NCI-H2081 treated with DMSO at 0.1 percent for 48 hours (cell line): ENCODE results near the gene STARD4.

Experiments used
- DNase-seq: peaks from one replicate; lab custom pipeline; 2025; lab: John Stamatoyannopoulos, UW

Gene STARD4

DNA sequence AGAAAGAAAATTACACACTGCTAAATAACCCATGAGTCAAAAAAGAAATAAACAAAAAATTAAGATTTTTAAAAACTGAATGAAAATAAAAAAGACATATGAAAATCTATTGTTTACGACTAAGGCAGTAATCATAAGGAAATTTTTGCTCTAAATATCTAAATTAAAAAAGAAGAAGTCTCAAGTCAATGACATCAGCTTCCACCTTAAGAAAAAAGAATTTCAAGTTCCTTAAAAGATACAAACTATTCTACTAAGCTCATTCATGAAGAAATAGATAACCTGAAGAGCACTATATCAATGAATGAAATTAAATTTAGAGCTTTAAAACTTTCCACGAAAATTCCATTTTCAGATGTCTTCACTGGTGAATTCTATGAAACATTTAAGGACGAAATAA, 15.7 kb upstream of the STARD4 start:
- no peak for DNase-seq

- DNase-seq, result no peak
Measured at GRCh38 chr5:111520908-111521307, 8.6 kb upstream of the STARD4 start.

DNA sequence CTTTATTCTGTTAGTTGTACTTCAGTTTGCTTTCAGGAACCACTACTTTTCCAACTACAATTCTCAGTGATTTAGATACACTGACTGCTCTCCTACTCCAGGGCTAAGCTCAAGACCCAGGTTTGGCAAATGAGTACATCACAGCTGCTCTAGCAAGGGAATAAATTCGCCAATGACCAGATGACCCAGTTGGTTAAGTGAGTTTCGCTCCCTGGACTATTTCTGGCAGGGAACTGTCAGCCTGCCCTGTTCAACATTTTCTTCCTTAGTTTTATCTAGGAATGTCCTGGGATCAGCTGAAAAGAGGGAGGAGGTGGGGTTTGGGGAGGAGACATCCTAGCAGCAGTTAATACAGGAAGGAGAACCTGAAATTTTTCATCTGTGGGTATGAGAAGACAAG, 6.4 kb upstream of the STARD4 start:
- DNase-seq, result no peak

DNA sequence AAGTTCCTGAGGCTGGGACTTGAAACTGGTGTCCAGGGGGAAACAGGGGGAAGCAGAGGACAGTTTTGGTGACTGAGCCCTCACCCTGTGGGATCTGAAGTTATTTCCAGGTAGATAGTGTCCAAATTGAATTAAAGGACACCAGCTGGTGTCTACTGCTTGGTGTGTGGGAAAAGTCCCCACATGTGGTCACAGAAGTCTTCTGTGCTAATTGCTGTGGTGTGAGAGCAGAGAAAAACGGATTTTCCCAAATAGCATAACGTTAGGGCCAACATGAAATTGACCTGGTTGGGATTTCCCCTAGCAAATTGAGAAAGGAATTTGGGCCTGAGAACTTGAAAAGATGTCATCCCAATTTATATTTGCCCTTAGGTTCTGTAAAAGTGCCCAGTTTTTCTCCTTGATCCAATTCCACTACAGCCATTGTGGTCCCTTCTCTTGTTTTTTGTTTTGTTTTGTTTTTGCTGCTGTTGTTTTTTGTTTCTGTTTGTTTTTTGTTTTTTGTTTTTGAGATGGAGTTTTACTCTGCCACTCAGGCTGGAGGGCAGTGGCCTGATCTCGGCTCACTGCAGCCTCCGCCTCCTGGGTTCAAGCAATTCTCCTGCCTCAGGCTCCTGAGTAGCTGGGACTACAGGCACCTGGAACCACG, 5.6 kb upstream of the STARD4 start:
- no peak for DNase-seq

GRCh38 chr5:111514087-111514486, 1.8 kb upstream of the STARD4 start:
- DNase-seq, result no peak

GRCh38 chr5:111513131-111513520, 791 bp upstream of the STARD4 start:
- DNase-seq, result no peak

GRCh38 chr5:111511831-111512374, 432 bp downstream of the STARD4 start:
- DNase-seq, result no peak

- no peak for DNase-seq
Measured at GRCh38 chr5:111511174-111511830, 1.0 kb downstream of the STARD4 start.

GRCh38 chr5:111509119-111509518, 3.2 kb downstream of the STARD4 start:
- no peak for DNase-seq

- no peak for DNase-seq
Measured at GRCh38 chr5:111507276-111507675, 5.1 kb downstream of the STARD4 start.

GRCh38 chr5:111505096-111505495, 7.2 kb downstream of the STARD4 start:
- DNase-seq, result no peak

- no peak for DNase-seq
Measured at GRCh38 chr5:111502956-111503355, 9.4 kb downstream of the STARD4 start.

- no peak for DNase-seq
Measured at GRCh38 chr5:111498346-111498745, 14.0 kb downstream of the STARD4 start.

GRCh38 chr5:111495159-111495558, 17.2 kb downstream of the STARD4 start:
- DNase-seq, result no peak

DNA sequence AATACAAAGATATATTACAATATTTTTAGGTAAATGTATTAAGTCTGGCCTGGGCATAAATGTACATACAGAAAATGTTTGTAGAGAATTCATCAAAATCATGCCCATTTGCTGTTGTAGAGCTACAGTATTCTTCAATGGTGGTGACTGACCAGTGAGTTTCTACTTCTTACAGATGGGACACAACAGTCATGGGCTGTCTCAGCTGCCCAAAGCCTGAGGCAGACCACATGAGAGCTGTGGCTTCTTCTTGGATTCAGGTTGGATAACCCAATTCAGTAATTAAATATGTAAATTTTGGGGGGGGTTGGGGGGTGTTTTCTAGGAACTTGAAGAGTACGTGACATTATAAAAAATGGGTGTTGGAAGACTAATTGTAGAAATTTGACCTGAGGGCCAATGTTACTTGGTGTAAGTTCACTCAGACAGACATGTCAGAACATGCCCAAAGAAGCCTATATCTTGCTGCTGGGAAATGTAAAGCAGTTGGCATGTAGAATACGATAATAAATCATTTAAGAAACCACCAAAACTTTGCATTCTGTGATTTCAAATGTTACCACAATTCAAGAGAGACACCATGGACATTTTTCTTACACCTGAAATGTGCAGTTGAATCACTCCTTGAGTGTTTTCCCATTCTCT, 17.9 kb downstream of the STARD4 start:
- DNase-seq, result no peak

DNA sequence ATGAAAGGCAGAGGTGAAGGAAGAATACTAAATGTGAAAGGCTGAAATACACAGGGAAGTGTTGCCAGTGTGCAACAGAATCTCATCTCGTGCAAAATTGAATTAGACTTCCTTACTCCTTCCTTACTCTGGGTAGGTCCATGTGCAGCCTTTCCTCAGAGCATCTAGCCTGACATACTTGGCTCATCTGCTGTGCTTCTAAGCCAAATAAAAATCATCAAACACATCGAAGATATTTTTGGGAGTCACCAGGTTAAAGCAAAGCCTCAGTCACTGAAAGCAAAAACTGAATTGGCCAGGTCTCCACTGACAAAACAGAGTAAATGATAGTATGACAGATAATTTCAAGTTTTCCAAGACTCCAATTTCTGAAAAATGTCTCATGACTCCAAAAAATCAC, 19.3 kb downstream of the STARD4 start:
- DNase-seq, result no peak

GRCh38 chr5:111488353-111488752, 24.0 kb downstream of the STARD4 start:
- no peak for DNase-seq

DNA sequence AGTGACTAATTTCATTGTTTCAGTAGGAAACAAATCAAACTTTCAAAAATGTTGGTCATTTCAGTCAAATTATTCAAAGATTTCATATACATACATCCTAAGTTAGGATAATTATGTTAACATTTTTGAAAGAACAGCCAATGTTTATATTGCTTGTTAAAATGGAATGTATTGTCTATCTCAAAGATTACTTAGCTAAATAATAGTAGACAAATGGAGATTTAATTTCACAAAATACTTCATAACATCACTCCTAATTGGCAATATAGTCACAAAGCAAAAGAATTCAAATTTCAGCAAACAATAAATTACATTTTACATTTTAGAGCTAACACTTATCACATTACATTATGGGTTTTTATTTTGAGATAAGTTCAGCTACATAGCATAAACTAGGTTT, 25.4 kb downstream of the STARD4 start:
- DNase-seq, result no peak

- DNase-seq, result no peak
Measured at GRCh38 chr5:111486055-111486454, 26.3 kb downstream of the STARD4 start.

- DNase-seq, result no peak
Measured at GRCh38 chr5:111480346-111480745, 32.0 kb downstream of the STARD4 start.

DNA sequence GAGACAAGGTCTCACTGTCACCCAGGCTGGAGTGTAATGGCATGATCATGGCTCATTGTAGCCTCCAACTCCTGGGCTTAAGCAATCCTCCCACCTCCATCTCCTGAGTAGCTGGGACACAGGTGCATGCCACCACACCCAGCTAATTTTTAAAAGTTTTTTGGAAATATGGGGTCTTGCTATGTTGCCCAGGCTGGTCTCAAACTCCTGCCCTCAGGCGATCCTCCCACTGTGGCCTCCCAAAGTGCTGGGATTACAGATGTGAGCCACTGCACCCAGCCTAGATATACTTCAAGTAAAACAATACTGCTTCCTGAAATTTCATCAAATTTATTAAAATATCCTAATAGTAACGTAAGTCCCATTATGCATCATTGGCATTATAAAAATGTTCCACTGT, 33.4 kb downstream of the STARD4 start:
- no peak for DNase-seq

- DNase-seq, result no peak
Measured at GRCh38 chr5:111478266-111478665, 34.1 kb downstream of the STARD4 start.

DNA sequence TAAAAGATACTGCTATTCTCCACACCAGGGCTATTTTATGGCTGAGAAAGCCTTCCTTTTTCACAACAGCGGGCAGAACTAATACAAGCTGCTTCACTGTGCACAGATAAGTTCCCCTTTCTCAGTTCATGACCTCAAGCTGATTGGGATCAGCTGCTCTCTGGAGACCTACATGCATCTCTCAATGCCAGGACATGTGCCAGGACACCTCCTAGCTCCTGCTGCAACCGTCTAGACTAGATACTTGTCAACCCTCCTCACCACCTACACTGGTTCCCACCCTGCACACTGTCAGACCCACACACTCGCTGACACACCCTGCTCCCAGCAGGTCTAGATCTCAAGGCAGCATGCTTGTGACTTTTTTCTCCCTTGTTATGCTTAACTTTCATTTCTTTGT, 39.8 kb downstream of the STARD4 start:
- DNase-seq, result no peak
